C4-2B (cell line): ENCODE measurements around the gene PDSS2.

ENCODE experiments used
- H3K27ac ChIP-seq: fragments of 450-650 bp; 2 replicates; pipeline ENCODE4 v1.5.1; 2017
- CTCF ChIP-seq: fragments of 450-650 bp; conservative IDR thresholded peaks from 2 replicates; pipeline ENCODE4 v1.5.1; 2017; ENCODE audit warnings: mild to moderate bottlenecking
- ZFX ChIP-seq: fragments of 450-650 bp; IDR thresholded peaks from 2 replicates; pipeline ENCODE4 v1.6.1; 2017

Gene PDSS2

GRCh38 chr6:107460083-107460631, 793 bp upstream of the PDSS2 start:
- TF ChIP-seq ZFX (0 out of 2 replicates have a peak, but pooled peaks have one; percentile 6), CTCF (no peak)
- H3K27ac ChIP-seq, result peak overlapping the region; percentile 88

GRCh38 chr6:107458672-107459282, 587 bp downstream of the PDSS2 start:
- H3K27ac ChIP-seq, result peak overlapping the region; percentile 88
- TF ChIP-seq ZFX (no peak), CTCF (no peak)

- H3K27ac ChIP-seq, result no peak overlapping the region
- no peak for TF ChIP-seq ZFX
- no peak for TF ChIP-seq CTCF
Observed at GRCh38 chr6:107448776-107449175, 10.6 kb downstream of the PDSS2 start.

GRCh38 chr6:107447663-107448216, 11.6 kb downstream of the PDSS2 start:
- no peak for TF ChIP-seq ZFX
- H3K27ac ChIP-seq, result no peak overlapping the region

GRCh38 chr6:107444277-107444676, 15.1 kb downstream of the PDSS2 start:
- no peak overlapping the region for H3K27ac ChIP-seq
- TF ChIP-seq CTCF, result no peak
- TF ChIP-seq ZFX, result no peak

GRCh38 chr6:107443608-107444267, 15.6 kb downstream of the PDSS2 start:
- TF ChIP-seq ZFX, result no peak
- TF ChIP-seq CTCF, result no peak
- no peak overlapping the region for H3K27ac ChIP-seq

GRCh38 chr6:107442938-107443607, 16.3 kb downstream of the PDSS2 start:
- H3K27ac ChIP-seq, result no peak overlapping the region
- TF ChIP-seq ZFX (no peak), CTCF (no peak)
